DND-41 (cell line): ENCODE results near the gene DNAH3.

Experiments
- ATAC-seq: fragments of 200-7000 bp; cut with Tn5 transposase; 3 replicates; pipeline ENCODE4 v1.9.1; 2021; ENCODE audit warnings: low read depth; ENCODE audit not compliant: insufficient read depth
- DNase-seq: peaks from one replicate; pipeline ENCODE4 v3.0.0-alpha.2; 2020
- H2AFZ ChIP-seq: 2 replicates; pipeline ENCODE4 v1.6.0; 2012; ENCODE audit warnings: low read depth, low read length
- H3K27ac ChIP-seq: 2 replicates; pipeline ENCODE4 v1.5.1; 2012; ENCODE audit warnings: low read length, inconsistent platforms
- H3K27me3 ChIP-seq: fragments of 200-600 bp; sonication (generic); 2 replicates; pipeline ENCODE4 v1.6.0; 2012; ENCODE audit warnings: low read length, mild to moderate bottlenecking, inconsistent platforms; ENCODE audit not compliant: insufficient read depth, poor library complexity
- H3K36me3 ChIP-seq: 2 replicates; pipeline ENCODE4 v1.5.1; 2012; ENCODE audit warnings: low read length, inconsistent platforms; ENCODE audit not compliant: insufficient read depth
- H3K4me1 ChIP-seq: 2 replicates; pipeline ENCODE4 v1.5.1; 2012; ENCODE audit warnings: mild to moderate bottlenecking, low read length; ENCODE audit not compliant: insufficient read depth
- H3K4me2 ChIP-seq: 2 replicates; pipeline ENCODE4 v1.6.0; 2012; ENCODE audit warnings: mild to moderate bottlenecking, moderate library complexity, low read length, inconsistent platforms; ENCODE audit not compliant: insufficient read depth
- H3K4me3 ChIP-seq, 2 experiments: fragments of 200-600 bp in 1 of 2; shearing (Covaris generic) in 1 of 2; 2 replicates each; pipeline ENCODE4 v1.5.1; 2012 to 2016; ENCODE audit warnings: inconsistent platforms in 2 of 2, low read length in 2 of 2, mild to moderate bottlenecking in 2 of 2, low read depth in 1 of 2, moderate library complexity in 1 of 2
- H3K79me2 ChIP-seq: 2 replicates; pipeline ENCODE4 v1.6.0; 2012; ENCODE audit warnings: low read length, inconsistent platforms; ENCODE audit not compliant: insufficient read depth
- H3K9ac ChIP-seq: 2 replicates; pipeline ENCODE4 v1.6.0; 2012; ENCODE audit warnings: low read depth, mild to moderate bottlenecking, inconsistent platforms, low read length, moderate library complexity
- H3K9me3 ChIP-seq: 2 replicates; pipeline ENCODE4 v1.5.1; 2012; ENCODE audit warnings: low read length, moderate library complexity, mild to moderate bottlenecking, inconsistent platforms; ENCODE audit not compliant: insufficient read depth, severe bottlenecking
- H4K20me1 ChIP-seq: 2 replicates; pipeline ENCODE4 v1.6.0; 2012; ENCODE audit warnings: low read length; ENCODE audit not compliant: insufficient read depth
- EZH2 ChIP-seq: IDR thresholded peaks from 3 replicates; pipeline ENCODE4 v1.6.1; 2012; ENCODE audit warnings: borderline replicate concordance, low read depth, mild to moderate bottlenecking, moderate library complexity, low read length, inconsistent platforms; ENCODE audit not compliant: severe bottlenecking
- TF ChIP-seq, protein P1 (sequence below): IDR thresholded peaks from 2 replicates; pipeline ENCODE4 v1.5.1; 2012; ENCODE audit warnings: borderline replicate concordance, low read length, moderate library complexity, mild to moderate bottlenecking; ENCODE audit not compliant: poor library complexity, severe bottlenecking; ENCODE audit errors: extremely low read depth

DNAH3 gene

GRCh38 chr16:21185659-21186325, 35.1 kb upstream of the DNAH3 start:
- Histone ChIP-seq H3K27ac (no peak overlapping the region), H3K79me2 (no peaks in the 10 kb centered on the region), H3K9me3 (no peaks in the 10 kb centered on the region), H3K4me1 (no peaks in the 10 kb centered on the region), H3K4me3 (no peak overlapping the region), H3K27me3 (no peaks in the 10 kb centered on the region), H3K36me3 (peaks cover 18% of the 10 kb centered on the region), H4K20me1 (no peaks in the 10 kb centered on the region), H3K4me2 (no peak overlapping the region), H2AFZ (no peak overlapping the region), H3K9ac (no peak overlapping the region)
- TF ChIP-seq EZH2: no peak
- TF ChIP-seq, protein P1, sequence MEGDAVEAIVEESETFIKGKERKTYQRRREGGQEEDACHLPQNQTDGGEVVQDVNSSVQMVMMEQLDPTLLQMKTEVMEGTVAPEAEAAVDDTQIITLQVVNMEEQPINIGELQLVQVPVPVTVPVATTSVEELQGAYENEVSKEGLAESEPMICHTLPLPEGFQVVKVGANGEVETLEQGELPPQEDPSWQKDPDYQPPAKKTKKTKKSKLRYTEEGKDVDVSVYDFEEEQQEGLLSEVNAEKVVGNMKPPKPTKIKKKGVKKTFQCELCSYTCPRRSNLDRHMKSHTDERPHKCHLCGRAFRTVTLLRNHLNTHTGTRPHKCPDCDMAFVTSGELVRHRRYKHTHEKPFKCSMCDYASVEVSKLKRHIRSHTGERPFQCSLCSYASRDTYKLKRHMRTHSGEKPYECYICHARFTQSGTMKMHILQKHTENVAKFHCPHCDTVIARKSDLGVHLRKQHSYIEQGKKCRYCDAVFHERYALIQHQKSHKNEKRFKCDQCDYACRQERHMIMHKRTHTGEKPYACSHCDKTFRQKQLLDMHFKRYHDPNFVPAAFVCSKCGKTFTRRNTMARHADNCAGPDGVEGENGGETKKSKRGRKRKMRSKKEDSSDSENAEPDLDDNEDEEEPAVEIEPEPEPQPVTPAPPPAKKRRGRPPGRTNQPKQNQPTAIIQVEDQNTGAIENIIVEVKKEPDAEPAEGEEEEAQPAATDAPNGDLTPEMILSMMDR: no peak
- ATAC-seq (no peak), DNase-seq (no peak)

GRCh38 chr16:21184834-21185233, 34.2 kb upstream of the DNAH3 start:
- Histone ChIP-seq H4K20me1 (no peaks in the 10 kb centered on the region), H3K79me2 (no peaks in the 10 kb centered on the region), H3K9ac (no peak overlapping the region), H3K27me3 (no peaks in the 10 kb centered on the region), H3K9me3 (no peaks in the 10 kb centered on the region), H3K36me3 (peaks cover 23% of the 10 kb centered on the region), H3K4me3 (no peak overlapping the region), H3K4me2 (no peak overlapping the region), H3K4me1 (no peaks in the 10 kb centered on the region), H2AFZ (no peak overlapping the region), H3K27ac (no peak overlapping the region)
- ATAC-seq (no peak), DNase-seq (no peak)
- TF ChIP-seq EZH2: no peak

DNA sequence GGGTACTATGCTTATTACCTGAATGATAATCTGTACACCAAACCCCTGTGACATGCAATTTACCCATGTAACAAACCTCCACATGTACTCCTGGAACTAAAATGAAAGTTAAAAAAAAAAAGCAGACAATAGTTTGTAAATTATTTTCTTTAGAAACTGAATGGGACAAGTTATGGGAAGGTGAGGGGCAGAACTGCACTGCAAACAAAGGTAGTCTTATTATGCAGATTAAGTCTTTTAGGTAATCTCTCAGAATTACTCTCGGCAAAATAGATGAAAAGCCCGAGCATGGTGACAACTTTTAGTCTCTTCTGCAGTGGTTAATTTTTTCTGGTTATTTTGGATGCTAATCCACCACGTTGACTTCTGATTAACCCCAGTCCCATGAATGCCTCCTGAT, 33.3 kb upstream of the DNAH3 start:
- DNase-seq (no peak), ATAC-seq (no peak)
- H3K4me2 ChIP-seq: no peak overlapping the region
- H3K27ac ChIP-seq: no peak overlapping the region
- no peak overlapping the region for H2AFZ ChIP-seq
- no peak overlapping the region for H3K9ac ChIP-seq
- H4K20me1 ChIP-seq: no peaks in the 10 kb centered on the region
- H3K4me3 ChIP-seq: no peak overlapping the region
- no peaks in the 10 kb centered on the region for H3K27me3 ChIP-seq
- no peaks in the 10 kb centered on the region for H3K9me3 ChIP-seq
- TF ChIP-seq EZH2: no peak
- TF ChIP-seq, protein P1: no peak
- no peaks in the 10 kb centered on the region for H3K4me1 ChIP-seq
- H3K79me2 ChIP-seq: no peaks in the 10 kb centered on the region
- peaks cover 31% of the 10 kb centered on the region for H3K36me3 ChIP-seq

GRCh38 chr16:21179983-21180365, 29.3 kb upstream of the DNAH3 start:
- no peaks in the 10 kb centered on the region for H3K79me2 ChIP-seq
- DNase-seq (no peak), ATAC-seq (no peak)
- H3K9ac ChIP-seq: no peak overlapping the region
- H3K27me3 ChIP-seq: no peaks in the 10 kb centered on the region
- no peak overlapping the region for H2AFZ ChIP-seq
- no peak overlapping the region for H3K4me2 ChIP-seq
- H3K27ac ChIP-seq: no peak overlapping the region
- no peaks in the 10 kb centered on the region for H4K20me1 ChIP-seq
- H3K9me3 ChIP-seq: no peaks in the 10 kb centered on the region
- H3K4me3 ChIP-seq: no peak overlapping the region
- TF ChIP-seq, protein P1: no peak
- peaks cover 40% of the 10 kb centered on the region for H3K36me3 ChIP-seq
- no peaks in the 10 kb centered on the region for H3K4me1 ChIP-seq
